ENCODE results near the gene KDM4E. TPM values are rescaled to one million over a fixed set of nuclear protein-coding genes. Genes with fewer than 3 reads are reported as not detected.

KDM4E gene
- polyA plus RNA-seq, 1 of the 3 experiments (the other 2 are of a cell fraction), result 0.02 TPM

DNA sequence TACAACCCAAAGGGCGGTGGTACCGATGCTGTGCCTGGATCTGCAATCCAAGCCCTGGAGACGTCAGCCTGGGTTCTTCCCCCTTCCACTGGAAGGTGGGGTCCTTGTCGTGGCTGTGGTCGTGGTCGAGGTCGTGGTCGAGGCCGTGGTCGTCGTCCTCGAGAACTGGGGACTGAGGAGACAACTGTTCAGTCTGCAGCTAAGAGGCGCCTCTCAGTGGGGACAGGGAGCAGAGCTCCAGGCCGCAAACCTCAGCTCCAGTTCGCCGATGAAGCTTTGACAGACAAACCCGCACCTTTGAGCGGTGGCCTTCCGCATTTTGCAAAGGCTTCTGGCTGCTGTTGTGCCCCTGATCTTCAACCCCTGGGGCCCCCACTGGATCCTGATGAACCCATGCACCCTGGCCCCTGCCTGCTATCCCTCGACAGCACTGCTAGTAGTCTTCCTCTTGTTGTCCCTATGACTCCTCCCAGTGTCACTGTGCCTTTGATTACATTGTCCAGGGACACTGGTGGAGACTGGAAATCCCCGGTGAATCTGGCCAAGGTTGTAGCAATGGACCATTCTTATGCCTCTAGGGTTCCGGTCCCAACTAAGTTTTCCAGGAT is 25.6 kb downstream of the KDM4E start:
- TF ChIP-seq, protein P1, sequence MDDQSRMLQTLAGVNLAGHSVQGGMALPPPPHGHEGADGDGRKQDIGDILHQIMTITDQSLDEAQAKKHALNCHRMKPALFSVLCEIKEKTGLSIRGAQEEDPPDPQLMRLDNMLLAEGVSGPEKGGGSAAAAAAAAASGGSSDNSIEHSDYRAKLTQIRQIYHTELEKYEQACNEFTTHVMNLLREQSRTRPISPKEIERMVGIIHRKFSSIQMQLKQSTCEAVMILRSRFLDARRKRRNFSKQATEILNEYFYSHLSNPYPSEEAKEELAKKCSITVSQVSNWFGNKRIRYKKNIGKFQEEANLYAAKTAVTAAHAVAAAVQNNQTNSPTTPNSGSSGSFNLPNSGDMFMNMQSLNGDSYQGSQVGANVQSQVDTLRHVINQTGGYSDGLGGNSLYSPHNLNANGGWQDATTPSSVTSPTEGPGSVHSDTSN (IDR thresholded peaks at IDR 0.05), result no peak
- no peak for TF ChIP-seq CHD2 (IDR thresholded peaks at IDR 0.05; ENCODE audit: low read length, partially characterized antibody)
- TF ChIP-seq TEAD4 (IDR thresholded peaks at IDR 0.05; ENCODE audit: borderline replicate concordance, insufficient read depth), result no peak
- TF ChIP-seq, protein P2, sequence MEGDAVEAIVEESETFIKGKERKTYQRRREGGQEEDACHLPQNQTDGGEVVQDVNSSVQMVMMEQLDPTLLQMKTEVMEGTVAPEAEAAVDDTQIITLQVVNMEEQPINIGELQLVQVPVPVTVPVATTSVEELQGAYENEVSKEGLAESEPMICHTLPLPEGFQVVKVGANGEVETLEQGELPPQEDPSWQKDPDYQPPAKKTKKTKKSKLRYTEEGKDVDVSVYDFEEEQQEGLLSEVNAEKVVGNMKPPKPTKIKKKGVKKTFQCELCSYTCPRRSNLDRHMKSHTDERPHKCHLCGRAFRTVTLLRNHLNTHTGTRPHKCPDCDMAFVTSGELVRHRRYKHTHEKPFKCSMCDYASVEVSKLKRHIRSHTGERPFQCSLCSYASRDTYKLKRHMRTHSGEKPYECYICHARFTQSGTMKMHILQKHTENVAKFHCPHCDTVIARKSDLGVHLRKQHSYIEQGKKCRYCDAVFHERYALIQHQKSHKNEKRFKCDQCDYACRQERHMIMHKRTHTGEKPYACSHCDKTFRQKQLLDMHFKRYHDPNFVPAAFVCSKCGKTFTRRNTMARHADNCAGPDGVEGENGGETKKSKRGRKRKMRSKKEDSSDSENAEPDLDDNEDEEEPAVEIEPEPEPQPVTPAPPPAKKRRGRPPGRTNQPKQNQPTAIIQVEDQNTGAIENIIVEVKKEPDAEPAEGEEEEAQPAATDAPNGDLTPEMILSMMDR (IDR thresholded peaks at IDR 0.05), result no peak
- no peak for TF ChIP-seq FOXJ3 (CRISPR knock-in tag; IDR thresholded peaks at IDR 0.05)
- no peak for TF ChIP-seq TAF1 (IDR thresholded peaks at IDR 0.05; ENCODE audit: borderline replicate concordance, low read depth, low read length)
- TF ChIP-seq, protein P3, sequence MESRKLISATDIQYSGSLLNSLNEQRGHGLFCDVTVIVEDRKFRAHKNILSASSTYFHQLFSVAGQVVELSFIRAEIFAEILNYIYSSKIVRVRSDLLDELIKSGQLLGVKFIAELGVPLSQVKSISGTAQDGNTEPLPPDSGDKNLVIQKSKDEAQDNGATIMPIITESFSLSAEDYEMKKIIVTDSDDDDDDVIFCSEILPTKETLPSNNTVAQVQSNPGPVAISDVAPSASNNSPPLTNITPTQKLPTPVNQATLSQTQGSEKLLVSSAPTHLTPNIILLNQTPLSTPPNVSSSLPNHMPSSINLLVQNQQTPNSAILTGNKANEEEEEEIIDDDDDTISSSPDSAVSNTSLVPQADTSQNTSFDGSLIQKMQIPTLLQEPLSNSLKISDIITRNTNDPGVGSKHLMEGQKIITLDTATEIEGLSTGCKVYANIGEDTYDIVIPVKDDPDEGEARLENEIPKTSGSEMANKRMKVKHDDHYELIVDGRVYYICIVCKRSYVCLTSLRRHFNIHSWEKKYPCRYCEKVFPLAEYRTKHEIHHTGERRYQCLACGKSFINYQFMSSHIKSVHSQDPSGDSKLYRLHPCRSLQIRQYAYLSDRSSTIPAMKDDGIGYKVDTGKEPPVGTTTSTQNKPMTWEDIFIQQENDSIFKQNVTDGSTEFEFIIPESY (IDR thresholded peaks at IDR 0.05; ENCODE audit: borderline replicate concordance, low read depth), result no peak
- TF ChIP-seq GATA2 (CRISPR knock-in tag; IDR thresholded peaks at IDR 0.05), result no peak
- TF ChIP-seq, protein P4, sequence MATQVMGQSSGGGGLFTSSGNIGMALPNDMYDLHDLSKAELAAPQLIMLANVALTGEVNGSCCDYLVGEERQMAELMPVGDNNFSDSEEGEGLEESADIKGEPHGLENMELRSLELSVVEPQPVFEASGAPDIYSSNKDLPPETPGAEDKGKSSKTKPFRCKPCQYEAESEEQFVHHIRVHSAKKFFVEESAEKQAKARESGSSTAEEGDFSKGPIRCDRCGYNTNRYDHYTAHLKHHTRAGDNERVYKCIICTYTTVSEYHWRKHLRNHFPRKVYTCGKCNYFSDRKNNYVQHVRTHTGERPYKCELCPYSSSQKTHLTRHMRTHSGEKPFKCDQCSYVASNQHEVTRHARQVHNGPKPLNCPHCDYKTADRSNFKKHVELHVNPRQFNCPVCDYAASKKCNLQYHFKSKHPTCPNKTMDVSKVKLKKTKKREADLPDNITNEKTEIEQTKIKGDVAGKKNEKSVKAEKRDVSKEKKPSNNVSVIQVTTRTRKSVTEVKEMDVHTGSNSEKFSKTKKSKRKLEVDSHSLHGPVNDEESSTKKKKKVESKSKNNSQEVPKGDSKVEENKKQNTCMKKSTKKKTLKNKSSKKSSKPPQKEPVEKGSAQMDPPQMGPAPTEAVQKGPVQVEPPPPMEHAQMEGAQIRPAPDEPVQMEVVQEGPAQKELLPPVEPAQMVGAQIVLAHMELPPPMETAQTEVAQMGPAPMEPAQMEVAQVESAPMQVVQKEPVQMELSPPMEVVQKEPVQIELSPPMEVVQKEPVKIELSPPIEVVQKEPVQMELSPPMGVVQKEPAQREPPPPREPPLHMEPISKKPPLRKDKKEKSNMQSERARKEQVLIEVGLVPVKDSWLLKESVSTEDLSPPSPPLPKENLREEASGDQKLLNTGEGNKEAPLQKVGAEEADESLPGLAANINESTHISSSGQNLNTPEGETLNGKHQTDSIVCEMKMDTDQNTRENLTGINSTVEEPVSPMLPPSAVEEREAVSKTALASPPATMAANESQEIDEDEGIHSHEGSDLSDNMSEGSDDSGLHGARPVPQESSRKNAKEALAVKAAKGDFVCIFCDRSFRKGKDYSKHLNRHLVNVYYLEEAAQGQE (IDR thresholded peaks at IDR 0.05; ENCODE audit: low read depth, low read length), result no peak
- no peak for TF ChIP-seq RAD21 (IDR thresholded peaks at IDR 0.05; ENCODE audit: low read length)
- no peak for TF ChIP-seq SMC3 (IDR thresholded peaks at IDR 0.05; ENCODE audit: low read depth, low read length)
- no peak for TF ChIP-seq MEF2A (IDR thresholded peaks at IDR 0.05; ENCODE audit: borderline replicate concordance, low read depth)
- no peaks in the 10 kb centered on the region for H3F3A ChIP-seq (replicated peaks; ENCODE audit: insufficient read depth)
- H3K4me1 ChIP-seq (ENCODE audit: control insufficient read depth in 1 of 2, insufficient read depth in 2 of 2, low read depth in 1 of 2, low read length in 1 of 2), result no peaks in the 10 kb centered on the region
- WGBS (ENCODE audit: low lambda C conversion rate), result 45% methylated on average over 10 of the region's 22 CpGs
- DNase-seq, result no peak
- H3K27ac ChIP-seq (ENCODE audit: low read depth in 2 of 2, low read length in 1 of 2), result no peak overlapping the region
- no peak overlapping the region for H2AFZ ChIP-seq (ENCODE audit: low read depth)
- H3K9me3 ChIP-seq, result no peaks in the 10 kb centered on the region
- H3K4me3 ChIP-seq (ENCODE audit: low read depth in 2 of 2, low read length in 1 of 2), result no peak overlapping the region
- H3K79me2 ChIP-seq (ENCODE audit: insufficient read depth), result no peaks in the 10 kb centered on the region
- ChIA-PET POLR2A (no interaction called here), CTCF (no interaction called here)
- no peak overlapping the region for H3K9ac ChIP-seq
- no peak overlapping the region for H3K4me2 ChIP-seq
- no peaks in the 10 kb centered on the region for H4K20me1 ChIP-seq (ENCODE audit: insufficient read depth)
- H3K9me2 ChIP-seq, result no peaks in the 10 kb centered on the region
- H3K27me3 ChIP-seq (ENCODE audit: insufficient read depth), result no peaks in the 10 kb centered on the region; the same call in 1 of the 2 replicates
- H3K36me3 ChIP-seq (replicated peaks in 1 of 2; ENCODE audit: control insufficient read depth in 1 of 2, insufficient read depth in 2 of 2, low read length in 1 of 2), result no peaks in the 10 kb centered on the region

Data from SK-N-SH (cell line).